ENCODE results near the gene KL. TPM values are rescaled to one million over a fixed set of nuclear protein-coding genes. Genes with fewer than 3 reads are reported as not detected.

KL gene
- 0.05 to 0.09 TPM (median 0.06 TPM) in 5 replicates for total RNA-seq (2022; extraction: Qiagen RNA extraction; ENCODE audit: low read depth)

GRCh38 chr13:33016414-33017322, at the start of gene KL:
Gene KL, plus strand, starts transcription at chr13:33016423. Its CDS starts 18 bp downstream, at chr13:33016441.

